SU-DHL-6 (cell line): ENCODE data around the gene MRPL1.

ENCODE experiments used
- H2AFZ ChIP-seq: fragments of 200-600 bp; sonication (generic); 2 replicates; pipeline ENCODE4 v1.6.1; 2014; ENCODE audit warnings: low read depth, mild to moderate bottlenecking, moderate library complexity, mixed read lengths, antibody characterized with exemption, low read length; ENCODE audit not compliant: severe bottlenecking
- H3F3A ChIP-seq: fragments of 200-600 bp; shearing (Covaris generic); 2 replicates; pipeline ENCODE4 v1.6.0; 2016; ENCODE audit warnings: antibody characterized with exemption, mild to moderate bottlenecking; ENCODE audit not compliant: insufficient read depth
- H3K27ac ChIP-seq: fragments of 200-600 bp; sonication (generic); 2 replicates; pipeline ENCODE4 v1.5.1; 2016; ENCODE audit warnings: low read depth, mild to moderate bottlenecking, low read length, moderate library complexity, mixed read lengths
- H3K27me3 ChIP-seq: fragments of 200-600 bp; sonication (generic), shearing (Covaris generic); 2 replicates; pipeline ENCODE4 v1.6.0; 2014; ENCODE audit warnings: mild to moderate bottlenecking, low read length
- H3K36me3 ChIP-seq: fragments of 200-600 bp; sonication (generic); 2 replicates; pipeline ENCODE4 v1.6.1; 2014; ENCODE audit warnings: mild to moderate bottlenecking, low read length, mixed read lengths
- H3K4me2 ChIP-seq: fragments of 300-600, 200-600 bp; shearing (Covaris generic), sonication (generic); 2 replicates; pipeline ENCODE4 v1.6.0; 2014; ENCODE audit warnings: low read length, low read depth, mild to moderate bottlenecking; ENCODE audit not compliant: poor library complexity, severe bottlenecking
- H3K4me3 ChIP-seq: fragments of 200-600 bp; sonication (generic); 2 replicates; pipeline ENCODE4 v1.5.1; 2014; ENCODE audit warnings: antibody characterized with exemption, low read length, mild to moderate bottlenecking, mixed read lengths; ENCODE audit not compliant: insufficient read depth, poor library complexity, severe bottlenecking
- H3K79me2 ChIP-seq: fragments of 200-600 bp; sonication (generic); 2 replicates; pipeline ENCODE4 v1.6.1; 2014; ENCODE audit warnings: mild to moderate bottlenecking, low read length, moderate library complexity; ENCODE audit not compliant: insufficient read depth
- H3K9ac ChIP-seq: fragments of 200-600 bp; sonication (generic); 2 replicates; pipeline ENCODE4 v1.7.0; 2014; ENCODE audit warnings: mild to moderate bottlenecking, low read length
- H3K9me2 ChIP-seq: fragments of 200-600 bp; sonication (generic); replicated peaks from 2 replicates; pipeline ENCODE4 v1.6.1; 2014; ENCODE audit warnings: low read length; ENCODE audit not compliant: insufficient read depth
- H3K9me3 ChIP-seq: fragments of 200-600 bp; sonication (generic); 2 replicates; pipeline ENCODE4 v1.6.1; 2014; ENCODE audit warnings: low read length, mixed read lengths; ENCODE audit not compliant: insufficient read depth
- H4K20me1 ChIP-seq: fragments of 200-600 bp; sonication (generic); 2 replicates; pipeline ENCODE4 v1.6.1; 2014; ENCODE audit warnings: low read depth, mild to moderate bottlenecking, antibody characterized with exemption, low read length, moderate library complexity, mixed read lengths
- EZH2phosphoT487 ChIP-seq: fragments of 200-600 bp; sonication (generic), shearing (Covaris generic); conservative IDR thresholded peaks from 2 replicates; pipeline ENCODE4 v1.6.1; 2018; ENCODE audit warnings: mild to moderate bottlenecking, antibody characterized with exemption, low read length, moderate library complexity, mixed read lengths
- TF ChIP-seq, protein P1 (sequence below): fragments of 200-600 bp; sonication (generic); IDR thresholded peaks from one replicate; pipeline ENCODE4 v1.5.1; 2017; ENCODE audit warnings: antibody characterized with exemption, mild to moderate bottlenecking, low read length, moderate library complexity; ENCODE audit not compliant: insufficient read depth, poor library complexity, severe bottlenecking

MRPL1 gene

DNA sequence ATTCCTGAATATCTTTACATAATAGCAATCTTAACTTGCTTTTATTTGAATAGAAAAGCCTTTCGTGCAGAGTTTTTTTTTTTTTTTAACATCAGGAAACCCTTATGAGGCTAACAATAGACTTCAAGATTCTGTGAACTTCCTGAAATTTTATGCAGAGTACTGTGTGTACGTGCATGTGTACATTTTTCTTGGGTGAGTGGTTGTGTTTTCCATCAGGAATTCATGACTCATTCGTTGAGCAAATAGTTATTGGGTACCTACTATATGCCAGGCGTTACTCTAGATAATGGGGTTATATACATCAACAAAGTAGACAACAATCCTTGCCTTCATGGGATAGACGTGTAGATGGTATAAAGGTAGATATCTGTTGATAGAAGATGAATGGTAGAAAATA is 59.1 kb downstream of the MRPL1 start:
- no peak overlapping the region for H2AFZ ChIP-seq
- no peaks in the 10 kb centered on the region for H3K27me3 ChIP-seq
- no peak overlapping the region for H3K4me2 ChIP-seq
- no peaks in the 10 kb centered on the region for H3K9me3 ChIP-seq
- H3K9me2 ChIP-seq, result no peaks in the 10 kb centered on the region
- no peak for TF ChIP-seq EZH2phosphoT487
- TF ChIP-seq, protein P1, sequence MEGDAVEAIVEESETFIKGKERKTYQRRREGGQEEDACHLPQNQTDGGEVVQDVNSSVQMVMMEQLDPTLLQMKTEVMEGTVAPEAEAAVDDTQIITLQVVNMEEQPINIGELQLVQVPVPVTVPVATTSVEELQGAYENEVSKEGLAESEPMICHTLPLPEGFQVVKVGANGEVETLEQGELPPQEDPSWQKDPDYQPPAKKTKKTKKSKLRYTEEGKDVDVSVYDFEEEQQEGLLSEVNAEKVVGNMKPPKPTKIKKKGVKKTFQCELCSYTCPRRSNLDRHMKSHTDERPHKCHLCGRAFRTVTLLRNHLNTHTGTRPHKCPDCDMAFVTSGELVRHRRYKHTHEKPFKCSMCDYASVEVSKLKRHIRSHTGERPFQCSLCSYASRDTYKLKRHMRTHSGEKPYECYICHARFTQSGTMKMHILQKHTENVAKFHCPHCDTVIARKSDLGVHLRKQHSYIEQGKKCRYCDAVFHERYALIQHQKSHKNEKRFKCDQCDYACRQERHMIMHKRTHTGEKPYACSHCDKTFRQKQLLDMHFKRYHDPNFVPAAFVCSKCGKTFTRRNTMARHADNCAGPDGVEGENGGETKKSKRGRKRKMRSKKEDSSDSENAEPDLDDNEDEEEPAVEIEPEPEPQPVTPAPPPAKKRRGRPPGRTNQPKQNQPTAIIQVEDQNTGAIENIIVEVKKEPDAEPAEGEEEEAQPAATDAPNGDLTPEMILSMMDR, result no peak
- no peaks in the 10 kb centered on the region for H3K79me2 ChIP-seq
- no peaks in the 10 kb centered on the region for H3K36me3 ChIP-seq
- H3F3A ChIP-seq, result no peaks in the 10 kb centered on the region
- H3K27ac ChIP-seq, result no peak overlapping the region
- no peaks in the 10 kb centered on the region for H4K20me1 ChIP-seq
- no peak overlapping the region for H3K9ac ChIP-seq
- no peak overlapping the region for H3K4me3 ChIP-seq

DNA sequence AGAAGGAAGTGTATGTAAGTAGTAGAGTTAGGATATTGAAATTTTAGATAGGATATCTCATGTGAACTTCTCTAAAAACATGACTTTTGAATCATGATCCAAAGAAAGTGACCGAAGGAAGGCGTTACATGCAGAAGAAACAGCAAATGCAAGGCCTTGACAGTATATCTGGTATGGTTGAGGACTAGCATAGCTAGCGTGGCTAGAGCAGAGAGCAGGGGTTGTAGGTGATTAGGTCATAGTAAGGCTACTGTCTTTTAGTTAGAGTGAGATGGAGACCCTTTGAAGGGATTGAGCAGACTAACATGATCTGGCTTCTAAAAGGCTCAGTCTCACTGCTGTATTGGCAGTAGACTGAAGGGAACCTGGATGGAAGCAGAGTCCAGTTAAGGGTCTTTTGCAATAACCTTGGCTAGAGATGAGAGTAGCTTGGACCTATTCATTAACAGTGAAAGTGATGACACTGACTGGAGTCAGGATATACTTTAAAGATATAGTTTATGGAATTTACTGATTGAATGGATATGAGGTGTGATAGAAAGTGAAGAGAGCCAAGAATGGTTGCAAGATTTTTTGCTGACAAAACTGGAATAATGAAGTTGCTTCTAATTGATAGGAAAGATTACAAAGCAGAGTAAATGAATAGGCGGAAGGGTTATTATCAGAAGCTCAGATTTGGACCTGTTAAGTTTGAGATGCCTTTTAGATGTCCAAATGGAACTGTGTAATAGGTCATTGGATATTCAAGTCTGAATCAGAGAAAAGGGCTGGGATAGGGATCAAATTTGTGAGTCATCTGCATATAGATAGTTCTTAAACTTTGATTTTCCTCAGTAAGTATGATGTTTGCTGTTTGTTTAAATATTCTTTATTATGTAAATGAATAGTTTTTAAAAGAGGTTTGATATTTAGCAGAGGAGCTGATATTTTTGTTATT is 59.8 kb downstream of the MRPL1 start:
- Histone ChIP-seq H3K27ac (no peak overlapping the region), H3K9me2 (no peaks in the 10 kb centered on the region), H4K20me1 (no peaks in the 10 kb centered on the region), H3K4me3 (no peak overlapping the region), H3K4me2 (no peak overlapping the region), H2AFZ (no peak overlapping the region), H3K9ac (no peak overlapping the region), H3K9me3 (no peaks in the 10 kb centered on the region), H3K79me2 (no peaks in the 10 kb centered on the region), H3K27me3 (no peaks in the 10 kb centered on the region), H3K36me3 (no peaks in the 10 kb centered on the region), H3F3A (no peaks in the 10 kb centered on the region)
- TF ChIP-seq, protein P1, result no peak
- no peak for TF ChIP-seq EZH2phosphoT487

DNA sequence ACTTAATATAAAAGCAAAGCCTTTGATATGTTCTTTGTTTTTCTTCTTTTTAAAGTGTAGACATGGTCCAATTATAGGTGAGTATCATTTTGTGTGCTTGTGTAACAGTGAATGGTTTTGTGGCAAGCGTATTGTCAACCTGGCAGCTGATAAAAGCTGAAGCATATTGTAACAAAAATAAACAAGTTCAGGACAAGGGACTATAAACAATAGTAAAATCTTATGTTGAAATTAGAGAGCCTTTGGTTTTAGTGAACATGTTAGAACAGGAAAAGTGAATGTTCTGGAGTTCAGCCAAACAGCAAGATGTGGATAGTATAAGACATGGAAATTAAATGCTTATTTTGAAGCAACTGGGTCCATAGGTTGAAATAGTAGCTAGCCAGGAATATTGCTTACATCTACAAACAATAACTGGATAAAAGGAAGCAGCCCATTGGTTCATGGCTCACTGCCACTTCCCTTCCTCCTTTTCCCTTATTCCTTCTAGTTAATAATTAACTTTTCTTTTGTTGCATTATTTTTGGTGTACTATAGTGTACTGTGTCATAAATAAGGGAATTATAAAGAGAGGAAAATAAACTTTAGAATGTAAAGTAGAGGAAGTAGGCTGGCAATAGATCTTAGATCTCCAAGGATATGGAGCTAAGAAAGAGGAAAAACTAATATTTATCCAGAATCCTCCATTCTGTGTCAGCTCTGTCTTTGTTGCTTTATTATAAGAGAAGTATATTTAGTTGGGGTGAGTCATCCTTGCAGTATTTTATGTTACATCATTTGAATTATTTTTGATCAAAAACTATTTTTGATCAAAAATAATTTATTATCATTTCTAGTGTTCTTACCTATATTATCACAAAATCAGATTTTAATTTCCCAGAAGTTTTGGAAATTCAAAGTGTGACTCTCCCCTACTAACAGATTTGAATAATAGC is 65.6 kb downstream of the MRPL1 start:
- H3K79me2 ChIP-seq, result no peaks in the 10 kb centered on the region
- H3K27ac ChIP-seq, result no peak overlapping the region
- no peak overlapping the region for H3K4me2 ChIP-seq
- no peaks in the 10 kb centered on the region for H3K27me3 ChIP-seq
- no peak overlapping the region for H3K4me3 ChIP-seq
- no peak overlapping the region for H2AFZ ChIP-seq
- no peak overlapping the region for H3K9ac ChIP-seq
- TF ChIP-seq, protein P1, result no peak
- no peak for TF ChIP-seq EZH2phosphoT487
- no peaks in the 10 kb centered on the region for H3K9me2 ChIP-seq
- no peaks in the 10 kb centered on the region for H4K20me1 ChIP-seq
- H3K36me3 ChIP-seq, result no peaks in the 10 kb centered on the region
- no peaks in the 10 kb centered on the region for H3K9me3 ChIP-seq
- no peaks in the 10 kb centered on the region for H3F3A ChIP-seq
